Right cardiac atrium (tissue), 5 donors: Measurements from ENCODE around the gene KATNB1. TPM values are rescaled to one million over a fixed set of nuclear protein-coding genes. Genes with fewer than 3 reads are reported as not detected.
"Not testable (repeated sequence)": the region's sequence is repeated elsewhere in the genome, so short reads cannot be mapped to it uniquely, and the experiment has no call there.

ENCODE experiments used
- ATAC-seq, 2 donors: fragments of 200-7000 bp; cut with Tn5 transposase; one replicate each; pipeline versions ENCODE4 v1.8.0 to v1.9.1; 2020; ENCODE audit warnings: moderate library complexity in 2 of 2, mild to moderate bottlenecking in 1 of 2
- DNase-seq, 3 donors: peaks; one replicate each; pipeline ENCODE4 v3.0.0-alpha.2; 2020
- H3K27ac ChIP-seq: one replicate; pipeline ENCODE4 v1.5.1; 2013; ENCODE audit warnings: mild to moderate bottlenecking, low read length, control low read depth, moderate library complexity
- H3K27me3 ChIP-seq: one replicate; pipeline ENCODE4 v1.6.1; 2013; ENCODE audit not compliant: control insufficient read depth, insufficient read depth
- H3K4me1 ChIP-seq: one replicate; pipeline ENCODE4 v1.6.1; 2013; ENCODE audit warnings: low read length; ENCODE audit not compliant: control insufficient read depth, insufficient read depth
- H3K4me3 ChIP-seq: one replicate; pipeline ENCODE4 v1.5.1; 2013; ENCODE audit warnings: low read length, control low read depth
- H3K9me3 ChIP-seq: one replicate; pipeline ENCODE4 v1.6.1; 2013; ENCODE audit warnings: low read length; ENCODE audit not compliant: control insufficient read depth
- WGBS: extraction: QIAGEN DNeasy Blood & Tissue Kit; methylation state at CpG from one replicate; pipeline ENCODE4 v1.1.7; 2013; 5-methylcytosine and 5-hydroxymethylcytosine counted together
- intact Hi-C, 4 donors: fragments of 100-400 bp; cut with DNase I; formaldehyde crosslinking; loops; one replicate each; pipeline versions ENCODE4 v1.11.0 to v1.14.0; 2022 to 2023
- polyA plus RNA-seq: library from polyadenylated mRNA; stranded (reverse); fragments of 200-250 nt; gene quantifications from one replicate; pipeline ENCODE4 v1.2.3, GENCODE V29; 2013
- total RNA-seq, 4 donors: library from RNA; stranded (reverse); fragmentation: NEBNext Ultra II Directional; extraction: Animal tissue kit (Norgen Biotek cat#: 25700); gene quantifications; one replicate each; pipeline ENCODE4 v1.2.1, GENCODE V29; 2021
- donor health status: healthy with polysubstance abuse.
- donor health status: DM: no; HTN: yes; CAD: no.
- donor health status: DM: no; HTN: no; CAD: no.
- donor health status: DM: no; HTN: yes; CAD: no; lungs with severe emphysema.
- donor health status: DM: yes; HTN: yes; CAD: no.

Gene KATNB1
- total and polyA plus RNA-seq, 5 donors = 8.4 to 16.3 (median 12.0) TPM

DNA sequence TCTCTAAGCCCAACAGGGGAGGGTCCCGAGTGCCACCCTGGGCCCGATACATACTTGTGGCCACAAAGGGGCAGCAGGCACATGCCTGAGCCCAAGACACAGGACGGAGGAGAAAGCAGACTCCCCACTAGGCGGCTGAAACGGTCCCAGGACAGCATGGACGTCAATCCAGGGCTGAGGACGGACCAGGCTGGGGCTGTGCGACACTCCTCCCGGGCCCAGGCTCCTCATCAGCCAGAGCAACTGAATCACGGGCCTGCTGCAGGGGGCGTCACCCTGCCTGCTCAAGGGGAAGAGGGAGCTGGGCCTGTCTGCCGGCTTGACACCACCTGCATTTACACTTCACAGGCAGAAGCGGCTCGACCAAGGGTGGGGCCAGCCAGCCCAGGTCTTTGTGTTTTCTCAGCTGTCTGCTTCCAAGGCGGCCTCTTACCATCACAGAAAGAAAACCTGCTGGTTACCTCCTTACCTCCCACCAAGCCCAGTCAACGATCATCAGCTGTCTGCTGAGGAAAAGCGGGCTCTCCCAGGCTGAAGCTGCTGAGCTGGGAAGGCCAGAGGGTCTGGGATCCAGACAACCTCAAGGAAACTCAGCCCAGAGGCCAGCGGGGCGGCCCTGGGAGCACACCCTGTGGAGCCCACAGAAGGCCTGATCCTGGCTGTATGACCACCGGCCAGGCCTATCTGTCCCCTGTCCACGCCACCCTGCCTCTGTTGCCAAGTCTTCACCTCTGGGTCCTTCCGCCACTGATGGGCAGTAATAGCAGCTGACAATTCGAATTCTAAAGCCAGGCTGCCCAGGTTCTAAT is 40.3 kb downstream of the KATNB1 start:
- intact Hi-C loops = no loop called here
- Histone ChIP-seq H3K4me1 (no peaks in the 10 kb centered on the region), H3K27me3 (no peaks in the 10 kb centered on the region), H3K9me3 (no peaks in the 10 kb centered on the region), H3K4me3 (no peak overlapping the region), H3K27ac (no peak overlapping the region)
- peak; percentile 43 to 44 for ATAC-seq
- peak; percentile 32 to 57 (median 51) for DNase-seq
- WGBS = 69% methylated on average over 23 of the region's 23 CpGs

DNA sequence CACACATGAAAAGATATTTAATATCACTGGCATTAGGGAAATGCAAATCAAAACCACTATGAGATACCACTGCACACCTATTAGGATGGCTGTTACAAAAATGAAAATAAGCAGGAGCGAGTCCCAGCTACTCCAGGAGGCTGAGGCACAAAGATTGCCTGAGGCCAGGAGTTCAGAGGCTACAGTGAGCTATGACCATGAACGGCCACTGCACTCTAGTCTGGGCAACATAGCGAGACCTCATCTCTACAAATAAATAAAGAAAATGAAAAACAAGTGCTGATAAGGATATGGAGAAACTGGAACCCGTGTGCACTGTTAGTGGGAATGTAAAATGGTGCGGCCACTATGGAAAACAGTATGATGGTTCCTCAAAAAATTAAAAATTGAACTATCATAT is 43.1 kb downstream of the KATNB1 start:
- intact Hi-C loops = no loop called here
- ATAC-seq (no peak), DNase-seq (no peak)
- H3K27ac ChIP-seq = no peak overlapping the region
- H3K9me3 ChIP-seq = no peaks in the 10 kb centered on the region
- H3K4me1 ChIP-seq = no peaks in the 10 kb centered on the region
- H3K4me3 ChIP-seq = no peak overlapping the region
- H3K27me3 ChIP-seq = no peaks in the 10 kb centered on the region
- WGBS = 90% methylated on average over 5 of the region's 5 CpGs

- H3K4me1 ChIP-seq, H3K27ac ChIP-seq, H3K4me3 ChIP-seq, H3K9me3 ChIP-seq, intact Hi-C loops, DNase-seq, H3K27me3 ChIP-seq, ATAC-seq: not testable (repeated sequence)
- WGBS = 83% methylated on average over 5 of the region's 5 CpGs
These were observed 44.3 kb downstream of the KATNB1 start for GRCh38 chr16:57779836-57780235.

DNA sequence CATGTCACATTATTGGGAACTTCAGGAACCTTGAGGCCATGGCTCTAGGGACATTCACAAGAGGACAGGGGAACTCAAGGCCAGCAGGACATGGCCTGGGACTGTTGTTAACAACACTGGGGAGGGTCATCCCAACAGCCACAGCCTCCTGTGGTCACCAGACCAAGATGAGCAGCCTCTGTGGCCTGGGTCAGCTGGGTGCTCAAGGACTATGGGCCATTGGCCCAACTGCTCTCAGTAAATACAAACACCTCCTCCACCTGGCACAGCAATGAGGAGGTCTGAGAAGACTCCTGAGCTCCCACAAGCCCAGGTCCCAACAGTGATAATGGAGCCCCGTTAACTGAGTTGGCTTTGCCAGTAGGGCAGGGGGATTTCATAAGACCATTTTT is 45.8 kb downstream of the KATNB1 start:
- DNase-seq (peak in 1 of 3 donors; percentile 26), ATAC-seq (no peak)
- no peaks in the 10 kb centered on the region for H3K9me3 ChIP-seq
- intact Hi-C loops = no loop called here
- no peaks in the 10 kb centered on the region for H3K27me3 ChIP-seq
- H3K27ac ChIP-seq = no peak overlapping the region
- H3K4me3 ChIP-seq = no peak overlapping the region
- 89% methylated on average over 1 of the region's 1 CpG for WGBS
- H3K4me1 ChIP-seq = peaks cover 3% of the 10 kb centered on the region

DNA sequence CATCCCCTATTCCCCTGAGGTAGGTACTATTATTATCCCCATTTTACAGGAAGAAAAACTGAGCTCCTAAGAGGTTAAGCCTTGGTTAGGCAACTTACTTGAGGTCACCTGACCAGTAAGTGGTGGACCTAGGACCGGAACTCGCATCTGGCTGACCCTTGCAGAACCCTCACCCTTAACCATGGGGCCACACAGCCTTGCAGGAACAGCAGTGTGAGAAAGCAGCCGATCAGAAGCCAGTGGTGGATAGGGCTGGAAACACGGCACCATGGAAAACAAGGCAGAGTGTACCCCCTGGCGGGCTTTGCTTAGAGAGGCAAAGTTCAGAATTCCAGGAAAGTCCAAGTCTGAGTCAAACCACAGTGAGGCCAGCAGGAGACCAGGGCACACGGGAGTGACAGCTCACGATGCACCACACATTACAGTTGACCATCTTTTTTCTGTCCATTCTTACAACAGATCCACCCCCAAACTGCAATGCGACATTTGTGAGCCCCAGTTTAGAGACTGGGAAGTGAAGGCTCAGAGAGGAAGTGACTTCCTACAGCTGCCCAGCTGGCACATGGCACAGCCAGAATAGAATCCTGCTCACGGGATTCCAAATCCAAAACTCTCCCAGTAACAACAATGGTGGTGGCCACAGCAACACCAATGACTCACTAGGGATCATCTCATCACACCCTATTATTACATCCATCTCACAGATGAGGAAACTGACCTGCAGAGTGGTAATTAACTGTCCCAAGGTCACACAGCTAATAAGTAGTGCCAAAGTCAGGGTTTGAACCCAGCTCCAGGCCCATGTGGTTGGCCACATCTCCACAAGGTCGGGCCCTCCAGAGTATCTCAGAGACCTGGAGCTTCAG is 46.4 kb downstream of the KATNB1 start:
- intact Hi-C loops = no loop called here
- DNase-seq (no peak), ATAC-seq (no peak)
- no peaks in the 10 kb centered on the region for H3K27me3 ChIP-seq
- peaks cover 3% of the 10 kb centered on the region for H3K4me1 ChIP-seq
- H3K9me3 ChIP-seq = no peaks in the 10 kb centered on the region
- no peak overlapping the region for H3K27ac ChIP-seq
- WGBS = 88% methylated on average over 10 of the region's 10 CpGs
- H3K4me3 ChIP-seq = no peak overlapping the region

DNA sequence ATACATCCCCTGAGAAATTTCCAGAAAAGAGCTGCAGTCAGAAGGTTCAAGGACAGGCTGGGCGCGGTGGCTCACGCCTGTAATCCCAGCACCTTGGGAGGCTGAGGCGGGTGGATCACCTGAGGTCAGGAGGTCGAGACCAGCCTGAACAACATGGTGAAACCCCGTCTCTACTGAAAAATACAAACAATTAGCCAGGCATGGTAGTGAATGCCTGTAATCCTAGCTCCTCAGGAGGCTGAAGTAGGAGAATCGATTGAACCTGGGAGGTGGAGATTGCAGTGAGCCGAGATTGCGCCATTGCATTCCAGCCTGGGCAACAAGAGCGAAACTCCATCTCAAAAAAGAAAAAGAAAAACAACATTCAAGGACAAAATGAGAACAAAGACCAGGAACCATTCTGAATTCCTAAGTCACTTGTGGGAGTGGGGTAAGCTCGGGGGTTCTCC is 47.1 kb downstream of the KATNB1 start:
- ATAC-seq, H3K4me3 ChIP-seq, H3K9me3 ChIP-seq, H3K4me1 ChIP-seq, H3K27me3 ChIP-seq, DNase-seq, intact Hi-C loops, H3K27ac ChIP-seq: not testable (repeated sequence)
- 95% methylated on average over 11 of the region's 11 CpGs for WGBS

- DNase-seq (no peak), ATAC-seq (no peak)
- H3K9me3 ChIP-seq = no peaks in the 10 kb centered on the region
- H3K27me3 ChIP-seq = no peaks in the 10 kb centered on the region
- H3K27ac ChIP-seq = no peak overlapping the region
- H3K4me3 ChIP-seq = no peak overlapping the region
- H3K4me1 ChIP-seq = peaks cover 3% of the 10 kb centered on the region
- intact Hi-C loops = no loop called here
- whole genome bisulfite sequencing = 85% methylated on average over 4 of the region's 4 CpGs
These were observed 47.5 kb downstream of the KATNB1 start for GRCh38 chr16:57783116-57783515.

GRCh38 chr16:57783883-57784282 is 48.3 kb downstream of the KATNB1 start:
- 92% methylated on average over 8 of the region's 8 CpGs for WGBS
- H3K9me3 ChIP-seq = no peaks in the 10 kb centered on the region
- peaks cover 7% of the 10 kb centered on the region for H3K4me1 ChIP-seq
- ATAC-seq (no peak), DNase-seq (peak in 1 of 3 donors; percentile 21)
- no peak overlapping the region for H3K27ac ChIP-seq
- H3K27me3 ChIP-seq = no peaks in the 10 kb centered on the region
- intact Hi-C loops = no loop called here
- H3K4me3 ChIP-seq = no peak overlapping the region

DNA sequence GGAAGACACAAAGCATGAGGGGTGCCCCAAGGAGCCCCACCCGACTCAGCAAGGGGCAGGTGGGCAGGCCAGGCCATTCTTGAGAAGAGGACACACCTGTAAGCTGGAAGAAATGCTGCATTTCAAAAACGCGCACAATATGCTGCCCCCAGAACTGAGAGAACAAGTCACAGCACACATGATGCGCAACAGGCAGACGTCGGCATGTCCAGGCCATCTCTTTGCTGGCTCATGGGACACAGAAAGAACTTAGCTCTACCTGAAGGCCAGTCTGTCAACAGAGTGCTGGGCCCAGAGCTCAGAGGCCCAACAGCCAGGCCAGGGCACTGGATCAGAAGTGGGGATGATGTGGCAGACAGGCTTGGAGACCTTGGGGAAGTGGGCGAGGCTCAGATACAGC is 48.8 kb downstream of the KATNB1 start:
- 93% methylated on average over 7 of the region's 7 CpGs for WGBS
- no peak overlapping the region for H3K4me3 ChIP-seq
- no peaks in the 10 kb centered on the region for H3K9me3 ChIP-seq
- intact Hi-C loops = no loop called here
- no peak for ATAC-seq
- H3K4me1 ChIP-seq = peaks cover 7% of the 10 kb centered on the region
- no peaks in the 10 kb centered on the region for H3K27me3 ChIP-seq
- H3K27ac ChIP-seq = no peak overlapping the region
- peak in 1 of 3 donors; percentile 5 for DNase-seq

DNA sequence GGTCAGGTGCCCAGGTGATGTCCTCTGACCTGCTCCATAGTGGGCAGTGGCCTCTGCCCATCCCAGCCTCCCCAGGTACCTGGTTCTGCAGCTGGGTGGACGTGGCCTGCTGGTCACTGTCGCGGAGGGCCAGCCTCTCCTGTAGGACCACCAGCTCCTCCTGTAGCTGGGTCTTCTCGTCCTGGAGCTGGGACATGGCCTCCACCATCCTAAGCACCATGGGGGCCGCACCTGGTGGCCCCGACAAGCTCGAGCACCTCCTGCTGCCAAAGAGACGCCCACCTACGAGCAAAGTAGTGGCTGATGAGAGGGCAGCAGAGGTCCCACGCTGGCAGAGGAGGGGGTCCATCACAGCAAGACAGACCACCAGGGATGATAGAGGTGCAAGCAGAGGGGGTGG is 49.8 kb downstream of the KATNB1 start:
- DNase-seq (peak in 1 of 3 donors; percentile 32), ATAC-seq (no peak)
- Histone ChIP-seq H3K4me3 (no peak overlapping the region), H3K27ac (no peak overlapping the region), H3K27me3 (no peaks in the 10 kb centered on the region), H3K9me3 (no peaks in the 10 kb centered on the region), H3K4me1 (peaks cover 7% of the 10 kb centered on the region)
- intact Hi-C loops = no loop called here
- WGBS = 96% methylated on average over 10 of the region's 10 CpGs

GRCh38 chr16:57785924-57786323 is 50.4 kb downstream of the KATNB1 start:
- no peak overlapping the region for H3K4me3 ChIP-seq
- no peak overlapping the region for H3K27ac ChIP-seq
- 93% methylated on average over 8 of the region's 8 CpGs for WGBS
- no peak for ATAC-seq
- peak in 1 of 3 donors; percentile 26 for DNase-seq
- H3K27me3 ChIP-seq = no peaks in the 10 kb centered on the region
- no peaks in the 10 kb centered on the region for H3K9me3 ChIP-seq
- intact Hi-C loops = no loop called here
- H3K4me1 ChIP-seq = peaks cover 7% of the 10 kb centered on the region
